GM12878 (cell line): ENCODE measurements around the gene LONP1. TPM values are rescaled to one million over a fixed set of nuclear protein-coding genes. Genes with fewer than 3 reads are reported as not detected.

ENCODE experiments used
- ATAC-seq: fragments of 200-7000 bp; cut with Tn5 transposase; 3 replicates; pipeline ENCODE4 v1.9.1; 2020; ENCODE audit warnings: mild to moderate bottlenecking, moderate library complexity
- BruUV-seq: library from RNA; stranded (reverse); fragments of 400-500 nt; replicated peaks from 2 replicates; lab custom pipeline; 2021; lab: Mats Ljungman, UMichigan
- CTCF ChIA-PET: fragments of 300-600 bp; sonication (Branson Sonifier 250); formaldehyde crosslinking; extraction: SDS; loops from one replicate; lab custom pipeline; 2021; ENCODE audit warnings: inconsistent platforms; lab: Yijun Ruan, JAX
- POLR2A ChIA-PET: fragments of 350-600 bp; formaldehyde crosslinking; extraction: SDS; loops from one replicate; lab custom pipeline; 2021; ENCODE audit warnings: inconsistent platforms; lab: Charles Lee
- RAD21 ChIA-PET: fragments of 300-600 bp; sonication (Branson Sonifier 250); formaldehyde crosslinking; loops from one replicate; lab custom pipeline; 2023; ENCODE audit warnings: antibody characterized with exemption; ENCODE audit not compliant: unreplicated experiment; lab: Charles Lee
- SMC1A ChIA-PET: fragments of 300-600 bp; sonication (Branson Sonifier 250); formaldehyde crosslinking; loops from one replicate; lab custom pipeline; 2023; ENCODE audit not compliant: unreplicated experiment, uncharacterized antibody; lab: Charles Lee
- DNase-seq: peaks from one replicate; pipeline ENCODE4 v3.0.0-alpha.2; 2011; ENCODE audit warnings: low read depth, low spot score
- FAIRE-seq: peaks from 3 replicates; lab custom pipeline; 2011; peaks lifted over from hg19 to GRCh38; lab: Jason Lieb, UNC
- H2AFZ ChIP-seq: 2 replicates; pipeline ENCODE4 v1.6.0; 2011; ENCODE audit warnings: low read depth, low read length, control low read depth; ENCODE audit not compliant: control insufficient read depth
- H3K27ac ChIP-seq: 2 replicates; pipeline ENCODE4 v1.5.1; 2011; ENCODE audit warnings: control low read depth; ENCODE audit not compliant: control insufficient read depth, insufficient read depth
- H3K27me3 ChIP-seq, 2 experiments: replicated peaks in 1 of 2; 2 replicates each; pipeline versions ENCODE4 v1.6.0 to v1.6.1; 2011; ENCODE audit warnings: low read length in 1 of 2; ENCODE audit not compliant: control insufficient read depth in 2 of 2, insufficient read depth in 2 of 2
- H3K36me3 ChIP-seq, 2 experiments: 2 replicates each; pipeline ENCODE4 v1.5.1; 2011; ENCODE audit warnings: low read length in 1 of 2; ENCODE audit not compliant: control insufficient read depth in 2 of 2, insufficient read depth in 2 of 2
- H3K4me1 ChIP-seq: 2 replicates; pipeline ENCODE4 v1.6.1; 2011; ENCODE audit warnings: mild to moderate bottlenecking, low read length, moderate library complexity, mixed read lengths; ENCODE audit not compliant: control insufficient read depth, insufficient read depth
- H3K4me2 ChIP-seq: 2 replicates; pipeline ENCODE4 v1.6.0; 2011; ENCODE audit warnings: control low read depth; ENCODE audit not compliant: control insufficient read depth, insufficient read depth
- H3K4me3 ChIP-seq: fragments of 200-600 bp; sonication (generic); 2 replicates; pipeline ENCODE4 v1.5.1; 2016
- H3K79me2 ChIP-seq: 2 replicates; pipeline ENCODE4 v1.6.0; 2011; ENCODE audit warnings: low read length; ENCODE audit not compliant: control insufficient read depth, insufficient read depth
- H3K9ac ChIP-seq: 2 replicates; pipeline ENCODE4 v1.8.0; 2011; ENCODE audit warnings: low read length, control low read depth, mixed read lengths; ENCODE audit not compliant: control insufficient read depth, insufficient read depth
- H3K9me3 ChIP-seq: replicated peaks from 3 replicates; pipeline ENCODE4 v1.5.1; 2011; ENCODE audit warnings: mild to moderate bottlenecking, low read length; ENCODE audit not compliant: control insufficient read depth, insufficient read depth
- H4K20me1 ChIP-seq: 2 replicates; pipeline ENCODE4 v1.6.0; 2011; ENCODE audit not compliant: control insufficient read depth, insufficient read depth
- CEBPB ChIP-seq, 2 experiments: fragments of 150-350 bp in 1 of 2; IDR thresholded peaks; 2 replicates each; pipeline ENCODE4 v1.6.1; 2012 to 2014; ENCODE audit warnings: low read depth in 2 of 2, low read length in 2 of 2, borderline replicate concordance in 1 of 2, inconsistent platforms in 1 of 2
- CHD1 ChIP-seq: IDR thresholded peaks from 2 replicates; pipeline ENCODE4 v1.6.1; 2012; ENCODE audit warnings: low read depth, low read length, improper control_type of control experiment
- CHD2 ChIP-seq: IDR thresholded peaks from 2 replicates; pipeline ENCODE4 v1.6.1; 2011; ENCODE audit warnings: low read depth, low read length, improper control_type of control experiment, borderline replicate concordance
- EZH2 ChIP-seq: IDR thresholded peaks from 2 replicates; pipeline ENCODE4 v1.6.1; 2012; ENCODE audit warnings: low read depth, mild to moderate bottlenecking, control low read depth, inconsistent platforms, low read length, borderline replicate concordance; ENCODE audit not compliant: control insufficient read depth
- NBN ChIP-seq: fragments of 450-650 bp; IDR thresholded peaks from 2 replicates; pipeline ENCODE4 v1.6.1; 2016
- SIX5 ChIP-seq: IDR thresholded peaks from 2 replicates; pipeline ENCODE4 v1.6.1; 2011; ENCODE audit warnings: mild to moderate bottlenecking, low read depth, low read length, moderate library complexity; ENCODE audit not compliant: severe bottlenecking
- SMAD5 ChIP-seq: IDR thresholded peaks from 2 replicates; pipeline ENCODE4 v1.6.1; 2016; ENCODE audit warnings: antibody characterized with exemption, low read depth
- SMC3 ChIP-seq: IDR thresholded peaks from 2 replicates; pipeline ENCODE4 v1.6.1; 2011; ENCODE audit warnings: low read length, improper control_type of control experiment, borderline replicate concordance
- STAT1 ChIP-seq: fragments of 450-650 bp; conservative IDR thresholded peaks from 2 replicates; pipeline ENCODE4 v1.6.1; 2014; ENCODE audit warnings: antibody characterized with exemption, mild to moderate bottlenecking
- SUZ12 ChIP-seq: fragments of 200-600 bp; sonication (generic); IDR thresholded peaks from one replicate; pipeline ENCODE4 v1.6.1; 2018; ENCODE audit warnings: antibody characterized with exemption, mild to moderate bottlenecking; ENCODE audit not compliant: unreplicated experiment
- YBX1 ChIP-seq: fragments of 450-650 bp; IDR thresholded peaks from 2 replicates; pipeline ENCODE4 v1.6.1; 2016; ENCODE audit warnings: antibody characterized with exemption
- WGBS: methylation state at CpG from one replicate; pipeline ENCODE4 v1.1.6; 2016; ENCODE audit warnings: low lambda C conversion rate; ENCODE audit not compliant: insufficient replicate concordance, insufficient coverage; ENCODE audit errors: missing lambda C conversion rate; 5-methylcytosine and 5-hydroxymethylcytosine counted together
- in situ Hi-C: fragments of 300-500 bp; cut with MboI; formaldehyde crosslinking; loops from 9 replicates; pipeline ENCODE4 v1.14.3; 2018; ENCODE audit warnings: mixed read lengths
- intact Hi-C: fragments of 100-400 bp; cut with micrococcal nuclease; formaldehyde crosslinking; loops from one replicate; pipeline ENCODE4 v1.14.2; 2022; ENCODE audit not compliant: unreplicated experiment
- polyA plus RNA-seq, 11 experiments: library from polyadenylated mRNA; depleted of rRNA in 4 of 11; unstranded in 6 of 11; stranded (reverse) in 5 of 11; fragments of >200 nt; fragmentation: Nextera tagmentation in 4 of 11; fragmentation: Illumina TruSeq in 1 of 11; extraction: Ambion mirVana in 4 of 11; extraction: Trizol in 1 of 11; gene quantifications; 1 replicate in 1 of 11; 2 replicates in 10 of 11; pipeline versions ENCODE4 v1.2.1 to v1.2.3, GENCODE V29; 2011 to 2016; ENCODE audit warnings: inconsistent platforms in 2 of 11, missing spikeins in 2 of 11, low read depth in 1 of 11
- total RNA-seq, 4 experiments: library from RNA; depleted of rRNA in 3 of 4; stranded (reverse); fragments of >200 nt in 3 of 4; fragmentation: Illumina TruSeq in 1 of 4; extraction: Trizol in 1 of 4; gene quantifications; 2 replicates each; pipeline versions ENCODE4 v1.2.1 to v1.2.3, GENCODE V29; 2013 to 2021
- TF ChIP-seq, protein P1 (sequence below): fragments of 450-650 bp; IDR thresholded peaks from 2 replicates; pipeline ENCODE4 v1.6.1; 2017; ENCODE audit warnings: low read depth, mild to moderate bottlenecking, moderate library complexity
- TF ChIP-seq, protein P2 (sequence below): IDR thresholded peaks from 2 replicates; pipeline ENCODE4 v1.6.1; 2011; ENCODE audit warnings: mild to moderate bottlenecking, low read depth, low read length, moderate library complexity; ENCODE audit not compliant: insufficient replicate concordance
- TF ChIP-seq, protein P3 (sequence below): fragments of 450-650 bp; formaldehyde crosslinking; IDR thresholded peaks from 2 replicates; pipeline ENCODE4 v1.4.0; 2022; ENCODE audit warnings: mild to moderate bottlenecking, moderate library complexity

Gene LONP1
- total and polyA plus RNA-seq, 10 of the 15 experiments (the other 5 are each of a cell fraction or from before 2014, with no cell fraction given): 0.61 to 136 (median 59.5) TPM

DNA sequence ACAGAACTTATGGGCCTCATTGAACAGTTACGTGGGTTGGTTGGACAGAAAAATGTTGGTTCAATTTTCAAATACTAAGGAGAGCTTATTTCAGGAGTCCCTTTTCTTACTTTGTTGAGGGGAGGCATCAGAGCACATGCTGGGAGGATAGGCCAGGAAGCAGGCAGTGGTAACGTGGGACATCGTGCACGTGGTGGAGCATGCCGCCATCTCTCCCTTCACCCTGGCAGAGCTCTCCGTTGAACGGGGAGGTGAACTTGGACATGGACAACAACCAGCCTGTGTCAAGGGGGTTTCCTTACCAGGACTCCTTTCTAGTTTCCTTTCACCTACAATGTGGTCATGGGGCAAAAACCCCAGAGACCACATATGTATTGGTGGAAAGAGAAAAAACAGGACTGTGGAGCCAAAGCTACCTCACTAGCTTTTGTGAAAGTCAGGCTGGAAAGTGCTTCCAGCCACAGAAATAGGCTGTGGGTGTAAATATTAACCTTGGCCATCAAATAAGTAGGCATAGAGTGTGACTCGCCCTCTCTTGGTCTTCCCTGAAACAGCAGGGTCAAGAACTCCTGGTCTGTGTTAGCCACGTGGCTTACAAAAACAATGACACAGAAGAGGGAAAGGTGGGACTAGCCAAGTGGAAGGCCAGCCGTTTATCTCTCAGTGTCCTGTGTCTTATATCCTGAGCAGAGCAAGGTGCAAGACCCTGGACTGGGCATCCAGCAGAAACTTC is 54.0 kb downstream of the LONP1 start (continued):
- TF ChIP-seq SIX5 (no peak), EZH2 (no peak)
- TF ChIP-seq, protein P1, sequence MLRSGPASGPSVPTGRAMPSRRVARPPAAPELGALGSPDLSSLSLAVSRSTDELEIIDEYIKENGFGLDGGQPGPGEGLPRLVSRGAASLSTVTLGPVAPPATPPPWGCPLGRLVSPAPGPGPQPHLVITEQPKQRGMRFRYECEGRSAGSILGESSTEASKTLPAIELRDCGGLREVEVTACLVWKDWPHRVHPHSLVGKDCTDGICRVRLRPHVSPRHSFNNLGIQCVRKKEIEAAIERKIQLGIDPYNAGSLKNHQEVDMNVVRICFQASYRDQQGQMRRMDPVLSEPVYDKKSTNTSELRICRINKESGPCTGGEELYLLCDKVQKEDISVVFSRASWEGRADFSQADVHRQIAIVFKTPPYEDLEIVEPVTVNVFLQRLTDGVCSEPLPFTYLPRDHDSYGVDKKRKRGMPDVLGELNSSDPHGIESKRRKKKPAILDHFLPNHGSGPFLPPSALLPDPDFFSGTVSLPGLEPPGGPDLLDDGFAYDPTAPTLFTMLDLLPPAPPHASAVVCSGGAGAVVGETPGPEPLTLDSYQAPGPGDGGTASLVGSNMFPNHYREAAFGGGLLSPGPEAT: 0 out of 2 replicates have a peak, but pooled peaks have one; percentile 29

DNA sequence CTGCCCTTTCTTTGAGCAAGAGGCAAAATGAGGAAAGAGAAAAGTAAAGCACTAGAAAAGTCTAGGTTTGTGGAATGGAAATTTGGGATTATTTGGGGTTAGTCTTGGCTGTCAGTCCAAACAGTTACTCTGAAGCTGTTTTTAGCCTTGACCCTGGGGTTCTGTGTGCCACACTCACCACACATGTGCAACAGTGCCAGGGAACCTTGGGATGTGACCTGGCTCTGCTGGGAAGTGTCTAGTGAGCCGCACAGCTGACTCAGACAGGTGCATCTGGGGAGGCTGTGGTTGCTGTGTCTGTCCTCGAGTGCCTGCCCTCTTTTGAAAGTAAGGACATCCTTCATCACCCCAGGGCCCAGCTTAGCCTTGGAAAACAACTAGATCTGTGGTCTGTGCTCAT is 55.4 kb downstream of the LONP1 start:
- POLR2A ChIA-PET: interaction anchor here (1.1 kb wide), 1 partner anchor 42 kb away, joined by 4 read pairs; the partner anchor contains the start of genes SAFB and SAFB2
- H3K27me3 ChIP-seq: no peaks in the 10 kb centered on the region
- peaks cover 3% of the 10 kb centered on the region; the same call in 1 of the 2 replicates for H3K4me1 ChIP-seq
- FAIRE-seq: no peak
- H3K79me2 ChIP-seq: no peaks in the 10 kb centered on the region
- peaks cover 36 to 53% of the 10 kb centered on the region in 2 experiments for H3K36me3 ChIP-seq
- TSS peak; percentile 29 for BruUV-seq
- WGBS: 50% methylated on average over 2 of the region's 2 CpGs
- in situ Hi-C loops (no loop called here), intact Hi-C loops (no loop called here)
- H3K9me3 ChIP-seq: no peaks in the 10 kb centered on the region
- DNase-seq: no peak
- RAD21 ChIA-PET: no interaction called here
- no peak for ATAC-seq
- H3K4me3 ChIP-seq: no peak overlapping the region
- H4K20me1 ChIP-seq: no peaks in the 10 kb centered on the region; the same call in 1 of the 2 replicates
- CTCF ChIA-PET: interaction anchor here (1.3 to 1.7 kb wide), 2 partner anchors 10 to 31 kb away, joined by 3 read pairs; no protein-coding TSS in a partner anchor
- H3K9ac ChIP-seq: no peak overlapping the region
- H2AFZ ChIP-seq: no peak overlapping the region
- H3K4me2 ChIP-seq: no peak overlapping the region
- H3K27ac ChIP-seq: no peak overlapping the region
- SMC1A ChIA-PET: no interaction called here
- TF ChIP-seq CEBPB (IDR thresholded peaks at IDR 0.05; ENCODE audit: borderline replicate concordance in 1 of 2, low read depth in 2 of 2, low read length in 2 of 2): no peak
- no peak for TF ChIP-seq YBX1
- TF ChIP-seq SMAD5: no peak
- TF ChIP-seq STAT1: no peak
- TF ChIP-seq, protein P2, sequence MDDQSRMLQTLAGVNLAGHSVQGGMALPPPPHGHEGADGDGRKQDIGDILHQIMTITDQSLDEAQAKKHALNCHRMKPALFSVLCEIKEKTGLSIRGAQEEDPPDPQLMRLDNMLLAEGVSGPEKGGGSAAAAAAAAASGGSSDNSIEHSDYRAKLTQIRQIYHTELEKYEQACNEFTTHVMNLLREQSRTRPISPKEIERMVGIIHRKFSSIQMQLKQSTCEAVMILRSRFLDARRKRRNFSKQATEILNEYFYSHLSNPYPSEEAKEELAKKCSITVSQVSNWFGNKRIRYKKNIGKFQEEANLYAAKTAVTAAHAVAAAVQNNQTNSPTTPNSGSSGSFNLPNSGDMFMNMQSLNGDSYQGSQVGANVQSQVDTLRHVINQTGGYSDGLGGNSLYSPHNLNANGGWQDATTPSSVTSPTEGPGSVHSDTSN: no peak
- TF ChIP-seq NBN: no peak
- no peak for TF ChIP-seq SMC3
- TF ChIP-seq, protein P3, sequence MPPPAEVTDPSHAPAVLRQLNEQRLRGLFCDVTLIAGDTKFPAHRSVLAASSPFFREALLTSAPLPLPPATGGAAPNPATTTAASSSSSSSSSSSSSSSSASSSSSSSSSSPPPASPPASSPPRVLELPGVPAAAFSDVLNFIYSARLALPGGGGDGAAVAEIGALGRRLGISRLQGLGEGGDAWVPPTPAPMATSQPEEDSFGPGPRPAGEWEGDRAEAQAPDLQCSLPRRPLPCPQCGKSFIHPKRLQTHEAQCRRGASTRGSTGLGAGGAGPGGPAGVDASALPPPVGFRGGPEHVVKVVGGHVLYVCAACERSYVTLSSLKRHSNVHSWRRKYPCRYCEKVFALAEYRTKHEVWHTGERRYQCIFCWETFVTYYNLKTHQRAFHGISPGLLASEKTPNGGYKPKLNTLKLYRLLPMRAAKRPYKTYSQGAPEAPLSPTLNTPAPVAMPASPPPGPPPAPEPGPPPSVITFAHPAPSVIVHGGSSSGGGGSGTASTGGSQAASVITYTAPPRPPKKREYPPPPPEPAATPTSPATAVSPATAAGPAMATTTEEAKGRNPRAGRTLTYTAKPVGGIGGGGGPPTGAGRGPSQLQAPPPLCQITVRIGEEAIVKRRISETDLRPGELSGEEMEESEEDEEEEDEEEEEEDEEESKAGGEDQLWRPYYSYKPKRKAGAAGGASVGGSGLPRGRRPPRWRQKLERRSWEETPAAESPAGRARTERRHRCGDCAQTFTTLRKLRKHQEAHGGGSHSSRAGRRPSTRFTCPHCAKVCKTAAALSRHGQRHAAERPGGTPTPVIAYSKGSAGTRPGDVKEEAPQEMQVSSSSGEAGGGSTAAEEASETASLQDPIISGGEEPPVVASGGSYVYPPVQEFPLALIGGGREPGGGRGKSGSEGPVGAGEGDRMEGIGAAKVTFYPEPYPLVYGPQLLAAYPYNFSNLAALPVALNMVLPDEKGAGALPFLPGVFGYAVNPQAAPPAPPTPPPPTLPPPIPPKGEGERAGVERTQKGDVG: no peak
- no peak for TF ChIP-seq CHD1
- TF ChIP-seq CHD2: no peak
- TF ChIP-seq SUZ12: no peak
